ENCODE measurements around the gene NFKBIE.

DNA sequence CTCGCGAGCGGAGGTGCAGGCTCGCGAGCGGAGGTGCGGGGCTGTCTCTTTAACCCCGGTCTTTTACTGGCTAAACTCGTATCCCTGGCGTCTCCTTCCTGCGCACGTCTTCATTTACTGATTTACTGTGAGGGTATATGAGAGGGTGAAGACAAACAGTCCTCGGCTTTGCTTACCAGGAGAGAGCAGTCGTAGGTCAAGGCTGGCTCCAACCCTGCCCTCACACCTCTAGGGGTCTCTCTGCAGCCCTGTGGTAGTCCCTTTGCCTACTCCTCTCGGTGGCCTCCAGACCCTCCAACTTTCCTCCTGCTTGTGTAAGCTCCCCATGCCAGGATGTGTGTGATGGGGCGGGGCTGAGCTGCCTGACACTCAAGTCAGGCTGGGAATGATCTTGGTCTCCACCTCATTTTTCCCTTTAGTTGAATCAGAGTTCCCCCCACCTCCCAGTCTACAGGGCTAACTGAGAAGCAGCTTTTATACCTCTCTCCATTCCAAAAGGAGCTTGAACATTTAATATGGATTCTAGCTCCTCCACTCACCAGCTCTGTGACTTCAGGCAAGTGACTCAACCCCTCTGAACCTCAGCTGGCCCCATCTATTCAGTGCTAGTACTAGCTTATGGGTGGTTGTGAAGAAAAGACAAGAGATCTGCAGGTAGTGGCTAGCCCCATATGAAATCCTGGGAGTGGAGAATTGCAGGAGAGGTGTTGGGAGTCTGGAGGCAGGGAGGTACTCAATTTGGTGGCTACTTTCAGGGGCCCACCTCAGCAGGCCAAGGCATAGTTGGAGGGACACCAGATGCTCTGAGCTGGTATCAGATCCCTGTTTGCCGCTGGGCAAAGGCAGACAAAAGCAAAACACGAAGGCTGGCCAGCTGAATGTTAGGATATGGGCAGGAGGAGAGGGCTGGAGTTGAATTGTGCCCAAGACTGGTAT lies 41.1 kb downstream of the NFKBIE start:
- TF ChIP-seq POLR2AphosphoS5 (IDR thresholded peaks at IDR 0.05; ENCODE audit: borderline replicate concordance, low read depth, low read length): no peak; the same call in 1 of the 2 replicates
- no peak for TF ChIP-seq EZH2 (IDR thresholded peaks at IDR 0.05)

All from SK-N-MC (cell line).